ENCODE data around the gene CAPN8. TPM values are rescaled to one million over a fixed set of nuclear protein-coding genes. Genes with fewer than 3 reads are reported as not detected.

CAPN8 gene
- polyA plus RNA-seq, 5 donors: 0.48 to 2.2 (median 0.98) TPM

- DNase-seq: no peak
Measured at GRCh38 chr1:223703668-223704013, 38.1 kb upstream of the CAPN8 start.

DNA sequence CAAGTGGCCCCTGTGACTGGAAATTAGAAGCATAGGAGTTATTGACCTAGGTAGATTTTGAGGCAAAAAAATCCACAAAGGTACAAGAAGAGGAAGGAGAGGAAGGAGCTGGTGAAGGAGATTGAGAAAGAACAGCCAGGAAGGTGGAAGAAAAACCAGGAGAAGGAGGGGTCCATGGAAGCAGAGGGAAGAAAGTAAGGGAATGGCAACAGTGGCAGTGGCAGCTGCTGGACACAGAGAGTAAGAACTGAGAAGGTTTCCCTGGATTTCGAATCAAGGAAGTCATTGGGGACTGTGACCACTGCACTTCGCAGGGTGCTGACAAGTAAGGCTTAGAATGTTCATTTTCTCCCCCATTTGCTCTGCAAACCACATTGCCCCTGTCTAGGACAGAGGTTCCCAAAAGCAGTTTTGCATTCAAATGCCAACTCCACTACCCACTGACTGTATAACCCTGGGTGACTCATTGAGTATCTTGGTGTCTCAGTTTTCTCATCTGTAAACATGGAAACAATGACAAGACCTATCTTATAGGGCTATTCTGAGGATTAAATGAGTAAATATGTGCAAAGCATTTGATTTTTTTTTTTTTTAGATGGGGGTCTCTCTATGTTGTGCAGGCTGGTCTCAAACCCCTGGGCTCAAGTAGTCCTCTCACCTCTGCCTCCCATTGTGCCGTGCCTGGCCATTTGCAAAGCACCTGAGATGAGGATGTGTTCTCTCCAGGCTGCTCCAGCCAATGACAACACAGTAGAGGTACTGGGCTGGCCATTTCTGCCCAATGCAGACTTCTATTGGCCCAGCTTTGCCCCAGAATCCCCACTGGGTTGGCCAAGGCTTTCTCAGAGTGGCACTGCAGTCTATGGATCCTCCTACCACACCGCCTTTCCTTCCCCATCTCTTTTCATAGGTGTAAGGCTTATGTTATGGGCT lies 37.5 kb upstream of the CAPN8 start:
- DNase-seq: no peak

- no peak for DNase-seq
Measured at GRCh38 chr1:223700942-223701637, 35.6 kb upstream of the CAPN8 start.

DNA sequence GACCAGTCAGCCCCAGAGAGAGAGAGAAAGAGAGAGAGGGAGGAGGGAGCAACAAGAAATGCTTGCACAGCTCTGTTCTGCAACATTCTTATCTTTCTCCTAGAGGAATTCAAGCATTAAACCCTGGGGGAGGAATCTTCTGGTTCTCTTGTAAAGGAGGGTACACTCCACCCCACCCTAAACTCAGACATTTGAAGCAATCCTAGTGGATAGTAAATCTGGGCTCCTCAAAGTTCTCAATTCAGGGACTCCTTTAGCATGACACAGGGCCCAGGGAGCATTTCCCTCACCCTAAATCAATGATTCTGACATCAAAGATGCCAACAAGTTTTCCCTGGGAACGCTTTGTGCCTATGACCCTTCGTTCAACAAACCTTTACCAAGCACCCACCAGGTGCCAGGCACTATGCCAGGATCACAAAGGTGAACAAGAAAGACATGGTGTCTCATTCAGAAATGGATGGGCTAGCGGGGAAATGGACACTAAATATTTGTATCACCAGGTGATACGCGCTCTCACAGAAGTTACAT lies 35.0 kb upstream of the CAPN8 start:
- no peak for DNase-seq

GRCh38 chr1:223695941-223696340 lies 30.4 kb upstream of the CAPN8 start:
- DNase-seq: no peak

DNA sequence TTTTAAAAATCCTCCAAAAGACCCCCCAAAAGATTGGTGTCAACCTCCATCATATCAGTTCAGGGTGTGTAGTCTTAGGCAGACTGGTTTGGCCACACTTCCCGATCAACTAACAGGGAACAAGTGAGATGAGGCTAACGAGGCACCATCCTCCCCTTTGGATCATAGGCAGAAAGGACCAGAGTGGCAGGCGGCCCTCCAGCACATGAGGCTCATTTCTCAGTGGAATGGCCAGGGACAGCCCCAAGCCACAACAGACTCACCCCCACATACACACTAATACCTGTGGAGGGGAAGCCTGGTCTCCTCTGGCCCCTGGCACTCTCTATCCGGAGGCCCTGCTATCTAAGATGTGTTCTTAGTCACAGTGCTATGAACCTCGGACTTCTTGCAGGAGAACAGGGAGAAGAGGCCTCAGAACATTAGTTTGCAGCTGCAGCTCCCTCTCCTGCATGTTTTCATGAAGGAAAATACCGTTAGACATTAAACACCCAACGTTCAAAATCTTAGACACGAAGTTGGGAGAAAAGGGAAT lies 29.6 kb upstream of the CAPN8 start:
- DNase-seq: no peak

DNA sequence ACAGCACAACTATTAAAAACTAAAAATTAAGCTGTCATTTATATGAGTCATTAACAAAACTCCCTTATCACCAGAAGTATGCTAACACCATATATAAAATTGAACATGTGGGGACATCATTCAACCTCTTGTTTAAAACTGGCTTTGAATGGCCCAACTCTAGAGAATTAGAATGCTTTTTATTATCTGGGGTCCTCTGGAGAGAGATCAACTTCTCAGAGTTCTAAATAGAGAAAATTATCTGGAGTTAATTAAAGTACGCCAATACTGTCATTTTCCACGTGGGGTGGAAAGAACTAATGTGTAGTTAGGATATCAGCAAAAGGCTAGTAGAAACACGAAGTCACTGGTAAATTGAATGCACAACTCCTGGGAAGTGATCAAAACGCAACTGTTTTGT lies 25.6 kb upstream of the CAPN8 start:
- no peak for DNase-seq

DNA sequence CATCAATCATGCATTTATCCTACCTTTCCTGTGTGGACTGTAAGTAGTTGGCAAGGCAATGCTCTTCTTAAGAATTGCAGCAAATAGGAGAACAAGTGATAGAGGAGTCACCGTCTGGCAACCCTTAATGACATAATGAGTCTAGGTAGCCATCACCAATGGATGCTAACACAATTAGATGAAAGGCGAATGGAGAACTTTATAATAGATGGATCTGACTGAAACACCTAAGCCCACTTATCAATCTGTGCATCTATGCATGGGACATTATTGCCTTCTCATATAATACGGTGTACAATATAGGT lies 18.9 kb upstream of the CAPN8 start:
- DNase-seq: no peak

GRCh38 chr1:223683586-223684487 lies 18.3 kb upstream of the CAPN8 start:
- peak in 1 of 2 donors; percentile 67 for DNase-seq

DNA sequence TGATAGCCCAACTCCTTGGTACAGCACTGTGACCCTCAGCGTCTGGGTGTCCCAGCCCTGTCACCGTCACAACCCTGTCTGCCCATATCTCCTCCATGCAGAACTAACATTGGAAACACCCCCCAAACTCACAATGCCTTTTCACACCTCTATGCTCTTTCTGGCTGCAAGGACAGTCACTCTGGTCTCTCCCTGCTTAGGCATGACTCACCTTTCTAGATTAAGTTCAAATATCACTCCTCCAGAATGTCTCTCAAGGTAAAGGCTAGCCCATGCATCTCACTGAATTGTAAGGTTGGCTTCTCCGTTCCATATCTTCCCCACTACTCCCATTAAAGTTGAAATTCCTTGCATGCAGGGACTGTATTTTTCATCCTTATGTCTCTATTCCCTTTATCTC lies 17.0 kb upstream of the CAPN8 start:
- no peak for DNase-seq

DNA sequence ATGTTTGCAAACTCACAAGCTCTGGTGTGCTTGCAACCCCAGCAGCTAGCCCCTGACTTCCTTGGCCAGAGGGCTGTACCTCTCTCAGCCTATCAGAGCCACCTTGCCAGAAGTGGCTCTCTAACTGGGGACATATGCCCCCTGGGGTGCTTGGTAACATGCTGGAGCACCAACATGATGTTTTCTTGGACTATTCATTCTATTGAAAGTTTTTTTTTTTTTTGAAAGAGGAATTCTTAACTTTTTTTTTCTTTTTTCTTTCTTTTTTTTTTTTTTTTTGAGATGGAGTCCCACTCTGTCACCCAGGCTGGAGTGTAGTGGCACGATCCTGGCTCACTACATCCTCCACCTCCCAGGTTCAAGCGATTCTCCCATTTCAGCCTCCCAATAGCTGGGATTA lies 14.7 kb upstream of the CAPN8 start:
- no peak for DNase-seq

- no peak for DNase-seq
Measured at GRCh38 chr1:223678841-223679240, 13.3 kb upstream of the CAPN8 start.

GRCh38 chr1:223674119-223674890 lies 8.8 kb upstream of the CAPN8 start:
- DNase-seq: no peak

DNA sequence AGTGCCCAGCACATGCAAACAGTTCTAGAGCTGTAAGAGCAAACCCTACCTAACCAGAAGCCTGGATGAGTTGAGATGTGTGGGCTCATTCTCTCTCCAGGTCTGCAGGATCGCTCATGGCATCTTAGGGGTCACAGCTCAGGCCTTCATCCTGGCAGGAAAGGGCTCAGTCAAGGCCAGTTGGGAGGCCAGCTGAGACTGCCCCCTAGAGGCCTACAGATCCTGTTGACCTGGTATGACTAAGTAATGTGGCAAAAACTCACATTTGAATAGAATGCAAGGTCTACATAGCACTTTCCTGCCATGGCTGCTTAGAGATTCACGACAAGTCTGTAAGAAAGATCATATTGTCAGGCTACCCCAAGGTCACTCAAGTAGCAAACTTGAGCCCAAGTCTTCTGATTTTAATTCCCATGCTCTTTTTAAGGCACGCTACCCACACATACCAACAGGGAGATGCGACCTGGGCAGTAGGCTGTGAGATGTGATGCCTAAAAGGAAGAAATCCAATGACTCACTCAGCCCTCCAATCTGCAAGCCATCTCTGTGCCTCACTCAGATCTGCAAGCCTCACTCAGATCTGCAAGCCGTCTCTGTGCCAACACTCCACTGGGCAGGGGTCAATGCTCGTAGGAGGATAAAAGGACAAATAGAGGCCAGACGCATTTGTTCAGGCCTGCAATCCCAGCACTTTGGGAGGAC lies 5.1 kb upstream of the CAPN8 start:
- DNase-seq: no peak

DNA sequence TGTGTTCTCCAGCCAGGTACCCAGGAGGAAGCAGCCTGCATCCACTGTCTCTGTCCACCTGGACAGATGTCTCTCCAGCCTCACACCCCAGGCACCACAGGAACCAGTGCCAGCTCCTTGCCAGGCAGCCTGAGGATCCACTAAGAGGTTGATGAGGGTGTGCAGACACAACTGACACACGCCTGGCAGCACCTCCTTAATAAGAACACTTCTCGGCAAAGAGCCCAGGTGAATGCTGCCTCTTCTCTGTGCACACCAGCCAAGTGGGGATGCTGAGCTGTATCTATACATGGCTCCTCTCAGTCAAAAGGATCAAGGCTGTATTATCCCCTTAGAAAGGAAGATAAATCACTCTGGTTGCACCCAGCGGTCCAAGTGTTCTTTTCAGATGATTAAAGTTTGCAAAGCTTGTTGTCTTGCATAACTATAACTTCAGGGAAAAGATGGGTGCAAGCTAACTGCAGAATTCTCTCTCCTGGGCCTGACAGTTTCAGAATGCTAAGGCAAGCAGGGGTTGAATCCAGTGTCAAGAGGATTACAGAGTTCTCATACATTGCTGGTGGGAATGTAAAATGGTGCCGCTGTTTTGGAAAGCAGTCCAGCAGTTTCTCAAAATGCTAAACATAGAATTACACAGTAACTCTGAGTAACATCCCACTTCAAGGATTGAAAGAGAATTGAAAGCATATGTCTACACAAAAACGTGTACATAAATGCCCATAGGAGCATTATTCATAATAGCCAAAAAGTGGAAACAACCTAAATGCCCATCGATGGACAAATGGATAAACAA lies 3.7 kb upstream of the CAPN8 start:
- DNase-seq: no peak

DNA sequence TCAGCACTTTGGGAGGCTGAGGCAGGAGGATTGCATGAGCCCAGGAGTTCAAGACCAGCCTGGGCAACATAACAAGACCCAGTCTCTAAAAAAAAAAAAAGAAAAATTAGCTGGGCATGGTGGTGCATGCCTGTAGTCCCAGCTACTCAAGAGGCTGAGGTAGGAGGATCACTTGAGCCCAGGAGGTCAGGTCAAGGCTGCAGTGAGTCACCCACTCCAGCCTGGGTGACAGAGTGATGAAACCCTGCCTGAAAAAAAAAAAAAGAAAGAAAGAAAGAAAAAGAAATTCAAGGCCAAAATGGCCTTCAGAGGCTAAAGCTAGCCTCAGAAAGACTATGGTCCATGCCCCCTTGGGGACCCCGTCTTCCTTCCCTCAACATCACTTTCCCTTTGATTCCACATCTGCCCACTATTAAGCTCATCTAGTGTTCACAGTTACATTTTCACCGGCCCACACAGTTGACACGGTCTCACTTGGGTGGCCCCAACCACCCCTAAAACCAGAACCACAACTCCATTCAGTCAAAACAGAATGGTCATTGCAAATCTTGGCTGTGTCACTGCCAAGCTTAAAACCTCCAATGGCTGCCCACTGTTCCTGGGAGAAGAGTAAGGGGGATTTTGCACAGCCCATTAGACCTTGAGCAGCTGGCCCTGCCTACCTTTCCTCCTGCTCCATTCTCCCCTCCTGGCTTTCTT lies 2.1 kb upstream of the CAPN8 start:
- DNase-seq: no peak

DNA sequence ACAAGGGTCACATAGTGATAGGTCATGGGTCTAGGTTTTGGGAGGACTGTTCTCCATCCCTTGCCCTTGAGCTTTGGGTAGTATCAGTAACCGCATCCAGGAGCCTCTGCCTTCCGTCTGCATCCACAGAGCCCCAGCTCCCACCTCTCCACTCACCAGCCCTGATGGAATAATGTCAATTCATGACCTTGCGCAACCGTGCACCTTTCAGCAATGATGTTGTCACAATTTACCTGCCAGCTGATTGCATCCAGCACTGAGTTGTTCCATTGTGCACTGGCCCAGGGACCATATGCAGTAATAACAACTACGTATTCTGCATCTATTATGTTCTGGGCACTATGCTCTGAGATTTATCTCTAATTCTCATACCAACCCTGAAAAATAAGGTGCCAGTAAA lies 1.4 kb downstream of the CAPN8 start:
- DNase-seq: no peak

DNA sequence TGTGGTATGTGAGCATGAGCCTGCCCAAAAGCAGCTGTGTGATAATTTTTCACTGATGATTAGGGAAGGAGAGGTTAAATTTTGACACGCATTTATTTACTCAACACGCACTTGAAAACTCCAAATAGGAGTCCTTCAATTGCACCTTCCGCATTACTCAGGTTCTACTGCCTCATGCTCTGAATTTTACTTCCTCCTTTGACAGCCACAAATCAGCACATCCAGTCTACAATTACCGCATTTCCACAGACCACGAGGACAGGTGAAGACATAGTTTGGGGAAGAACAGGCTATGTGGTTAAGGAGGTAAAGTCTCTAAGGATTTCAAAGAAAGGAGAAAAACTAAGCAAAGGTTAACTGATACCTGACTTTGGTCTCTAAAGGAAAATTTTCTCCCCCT lies 2.6 kb downstream of the CAPN8 start:
- DNase-seq: no peak

DNA sequence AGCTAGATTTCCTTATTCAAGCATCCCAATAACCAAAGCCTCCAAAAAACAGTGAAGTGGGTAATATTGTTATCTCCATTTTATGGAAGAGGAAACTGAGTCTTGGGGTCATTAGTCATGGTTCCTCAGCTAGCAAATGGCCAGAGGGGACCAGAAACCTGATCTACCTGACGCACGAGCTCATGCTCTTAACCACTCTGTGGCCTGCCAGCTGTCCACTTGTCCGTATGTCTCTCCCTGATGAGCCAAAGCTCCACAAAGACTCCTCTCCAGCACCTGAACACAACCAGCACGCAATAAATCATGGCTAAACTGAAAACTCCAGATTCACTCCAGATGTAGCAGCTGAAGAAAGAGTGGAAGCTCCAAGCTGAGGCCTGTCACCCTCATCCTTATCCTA lies 5.8 kb downstream of the CAPN8 start:
- no peak for DNase-seq
